Endometrial microvascular endothelial cells (primary cell): Measurements from ENCODE around the gene MAP3K15. TPM values are rescaled to one million over a fixed set of nuclear protein-coding genes. Genes with fewer than 3 reads are reported as not detected.
"Not testable (repeated sequence)": the region's sequence is repeated elsewhere in the genome, so short reads cannot be mapped to it uniquely, and the experiment has no call there.

Experiments used
- in situ Hi-C: cut with HindIII; loops from 2 replicates; pipeline ENCODE4 v1.10.0; 2017; ENCODE audit warnings: low sequenced_read_pairs, low pct_unique_long_range_greater_than_20kb; ENCODE audit errors: inconsistent ontology term
- total RNA-seq: library from RNA; depleted of rRNA; stranded (reverse); fragments of >200 nt; gene quantifications from one replicate; pipeline ENCODE4 v1.2.3, GENCODE V29; 2015; ENCODE audit errors: inconsistent ontology term

Gene MAP3K15
- total RNA-seq, 1 donor from 2014 or later = not detected

DNA sequence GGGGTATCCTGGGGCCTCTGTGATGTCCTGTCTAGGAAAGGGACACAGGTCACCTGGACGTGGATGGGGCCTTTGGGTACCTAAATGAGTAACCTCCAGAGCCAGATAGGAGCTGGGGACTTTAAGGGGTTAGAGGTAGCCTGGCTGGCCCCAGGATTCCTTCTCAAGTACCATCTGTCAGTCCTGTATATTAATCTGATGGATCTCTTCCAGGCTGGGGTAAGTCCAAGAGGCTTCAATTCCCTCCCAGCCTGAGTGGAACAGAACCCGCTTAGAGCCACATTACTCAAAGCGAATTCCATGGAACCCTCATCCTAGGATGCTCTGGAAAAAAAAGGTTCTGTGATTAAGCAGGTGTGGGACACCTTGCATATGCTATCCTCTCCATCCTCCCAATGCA is 24.8 kb upstream of the MAP3K15 start:
- in situ Hi-C loops = no loop called here

GRCh38 chrX:19539665-19540064 is 24.4 kb upstream of the MAP3K15 start:
- in situ Hi-C loops = no loop called here

- in situ Hi-C loops = no loop called here
These were observed 20.2 kb upstream of the MAP3K15 start for GRCh38 chrX:19535476-19535875.

GRCh38 chrX:19532709-19533108 is 17.4 kb upstream of the MAP3K15 start:
- in situ Hi-C loops = no loop called here

- in situ Hi-C loops = no loop called here
These were observed 2.7 kb upstream of the MAP3K15 start for GRCh38 chrX:19517965-19518364.

- in situ Hi-C loops = no loop called here
These were observed 352 bp upstream of the MAP3K15 start for GRCh38 chrX:19515615-19516105.

GRCh38 chrX:19513383-19513782 is 1.9 kb downstream of the MAP3K15 start:
- in situ Hi-C loops = no loop called here

DNA sequence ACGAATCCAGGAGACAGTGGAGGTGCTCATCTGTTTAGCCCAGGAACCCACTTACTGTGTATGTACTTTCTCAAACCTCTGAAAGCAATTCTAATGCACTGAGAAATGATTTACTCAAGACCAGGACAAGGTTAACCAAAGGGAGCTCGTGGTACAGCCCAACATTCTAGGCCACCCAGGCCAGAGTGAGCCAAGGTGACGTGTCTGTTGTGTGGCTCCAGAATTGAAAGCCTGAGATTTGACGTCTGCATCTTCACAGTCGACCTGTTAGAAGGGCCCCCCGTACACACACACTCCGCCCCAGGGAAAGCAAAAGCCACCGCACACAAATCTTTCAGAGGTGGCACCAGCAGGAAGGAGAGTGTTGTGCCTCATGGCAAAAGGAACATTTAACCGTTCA is 2.3 kb downstream of the MAP3K15 start:
- in situ Hi-C loops = no loop called here

DNA sequence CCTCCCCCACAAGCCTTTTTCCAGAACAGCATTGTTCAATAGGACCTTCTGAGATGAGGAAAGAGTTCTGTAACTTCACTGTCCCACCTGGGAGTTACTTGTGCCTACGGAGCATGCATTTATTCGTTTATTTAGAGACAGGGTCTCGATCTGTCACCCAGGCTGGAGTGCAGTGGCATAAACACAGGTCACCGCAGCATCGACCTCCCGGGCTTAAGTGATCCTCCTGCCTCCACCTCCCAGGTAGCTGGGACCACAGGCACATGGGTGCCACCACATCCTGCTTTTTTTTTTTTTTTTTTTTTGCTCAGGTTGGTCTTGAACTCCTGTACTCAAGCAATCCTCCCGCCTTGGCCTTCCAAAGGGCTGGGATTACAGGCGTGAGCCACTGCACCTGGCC is 2.9 kb downstream of the MAP3K15 start:
- in situ Hi-C loops = no loop called here

GRCh38 chrX:19511796-19512195 is 3.5 kb downstream of the MAP3K15 start:
- in situ Hi-C loops = not testable (repeated sequence)

GRCh38 chrX:19496711-19497110 is 18.6 kb downstream of the MAP3K15 start:
- in situ Hi-C loops = no loop called here

DNA sequence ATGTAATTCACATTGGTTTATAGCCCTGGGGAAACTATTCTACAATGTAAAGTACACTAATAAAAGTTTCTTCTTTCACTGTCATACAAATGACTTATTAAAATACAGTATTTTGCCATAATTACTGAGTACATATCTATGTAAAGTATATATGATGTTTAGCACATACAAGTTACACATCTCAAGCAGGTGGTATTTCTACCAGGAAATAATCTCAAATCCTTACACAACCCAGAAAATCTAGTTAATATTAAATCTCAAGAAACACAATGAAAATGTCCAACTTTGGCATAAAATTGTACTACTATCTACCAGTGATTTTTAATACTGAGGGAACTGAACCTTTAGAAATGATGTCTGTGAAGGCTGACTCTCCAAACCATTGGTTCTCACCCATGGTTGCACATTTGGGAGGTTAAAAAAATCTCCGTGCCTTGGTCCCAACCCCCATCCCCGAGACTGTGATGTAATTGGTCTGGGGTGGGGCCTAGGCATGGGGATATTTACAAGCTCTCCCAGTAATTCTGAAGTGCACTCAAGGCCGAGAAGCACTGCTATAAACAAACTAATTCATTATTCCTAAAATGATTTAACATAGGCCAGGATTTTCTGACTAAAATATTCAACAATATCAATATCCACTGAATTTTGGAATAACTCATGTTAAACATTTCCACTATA is 27.6 kb downstream of the MAP3K15 start:
- in situ Hi-C loops = no loop called here

GRCh38 chrX:19479458-19479857 is 35.9 kb downstream of the MAP3K15 start:
- in situ Hi-C loops = no loop called here

DNA sequence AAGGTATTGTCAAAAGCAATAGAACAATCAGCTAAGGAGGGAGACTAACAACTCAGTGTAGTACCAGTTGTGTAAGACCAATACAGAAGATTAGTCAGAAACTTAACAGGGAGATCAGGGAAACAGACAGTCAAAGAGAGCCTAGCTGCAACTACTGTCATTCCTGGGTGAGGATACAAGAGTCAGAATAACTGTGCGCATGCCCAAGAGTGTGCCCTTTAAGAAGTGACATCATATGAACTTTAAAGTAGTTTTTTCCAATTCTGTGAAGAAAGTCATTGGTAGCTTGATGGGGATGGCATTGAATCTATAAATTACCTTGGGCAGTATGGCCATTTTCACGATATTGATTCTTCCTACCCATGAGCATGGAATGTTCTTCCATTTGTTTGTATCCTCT is 46.9 kb downstream of the MAP3K15 start:
- in situ Hi-C loops = not testable (repeated sequence)

- in situ Hi-C loops = no loop called here
These were observed 52.4 kb downstream of the MAP3K15 start for GRCh38 chrX:19462879-19463278.

- in situ Hi-C loops = no loop called here
These were observed 53.1 kb downstream of the MAP3K15 start for GRCh38 chrX:19462231-19462630.

- in situ Hi-C loops = no loop called here
These were observed 57.6 kb downstream of the MAP3K15 start for GRCh38 chrX:19457662-19458061.

GRCh38 chrX:19448077-19448476 is 67.2 kb downstream of the MAP3K15 start:
- in situ Hi-C loops = no loop called here

- in situ Hi-C loops = no loop called here
These were observed 68.9 kb downstream of the MAP3K15 start for GRCh38 chrX:19446397-19446796.

- in situ Hi-C loops = not testable (repeated sequence)
These were observed 69.5 kb downstream of the MAP3K15 start for GRCh38 chrX:19445772-19446171.
